Activated CD4-positive, alpha-beta T cell treated with anti-CD3 and anti-CD28 coated beads, Interleukin-2, Interleukin-4, amounts not matched to agents 100 ng/mL and 50 ng/mL, durations not matched to agents 16 hours and 8 hours (primary cell): ENCODE results near the gene TAMALIN.

ENCODE experiments used
- DNase-seq: peaks from one replicate; pipeline ENCODE4 v3.0.0-alpha.2; 2020; ENCODE audit warnings: low spot score

TAMALIN gene

GRCh38 chr12:52037248-52037861 lies 30.6 kb downstream of the TAMALIN start:
- DNase-seq, result no peak

- no peak for DNase-seq
Measured at GRCh38 chr12:52038447-52038846, 31.7 kb downstream of the TAMALIN start.

GRCh38 chr12:52041035-52041434 lies 34.3 kb downstream of the TAMALIN start:
- DNase-seq, result no peak

GRCh38 chr12:52041695-52042123 lies 35.0 kb downstream of the TAMALIN start:
- DNase-seq, result no peak

GRCh38 chr12:52042706-52043385 lies 36.1 kb downstream of the TAMALIN start:
- no peak for DNase-seq

- no peak for DNase-seq
Measured at GRCh38 chr12:52043386-52044212, 36.9 kb downstream of the TAMALIN start.

- no peak for DNase-seq
Measured at GRCh38 chr12:52044292-52044983, 37.7 kb downstream of the TAMALIN start.

GRCh38 chr12:52045794-52046199 lies 39.1 kb downstream of the TAMALIN start:
- no peak for DNase-seq

- no peak for DNase-seq
Measured at GRCh38 chr12:52046859-52047258, 40.1 kb downstream of the TAMALIN start.

GRCh38 chr12:52049286-52049685 lies 42.5 kb downstream of the TAMALIN start:
- DNase-seq, result no peak

GRCh38 chr12:52049688-52050087 lies 42.9 kb downstream of the TAMALIN start:
- no peak for DNase-seq

- DNase-seq, result no peak
Measured at GRCh38 chr12:52050116-52050757, 43.5 kb downstream of the TAMALIN start.

GRCh38 chr12:52050758-52051541 lies 44.2 kb downstream of the TAMALIN start, which contains the start of gene NR4A1:
TSS of gene NR4A1 (plus strand) at chr12:52051442. CDS start at chr12:52054329, 2,887 bp downstream.
- peak; percentile 94 for DNase-seq

- no peak for DNase-seq
Measured at GRCh38 chr12:52052468-52053186, 45.9 kb downstream of the TAMALIN start.

- no peak for DNase-seq
Measured at GRCh38 chr12:52053536-52054209, 46.9 kb downstream of the TAMALIN start.

GRCh38 chr12:52054231-52054832 lies 47.6 kb downstream of the TAMALIN start:
- no peak for DNase-seq

GRCh38 chr12:52054833-52055730 lies 48.3 kb downstream of the TAMALIN start:
- no peak for DNase-seq
